Activated naive CD8-positive, alpha-beta T cell treated with anti-CD3 and anti-CD28 coated beads for 36 hours (primary cell): Measurements from ENCODE around the gene NOS1AP. TPM values are rescaled to one million over a fixed set of nuclear protein-coding genes. Genes with fewer than 3 reads are reported as not detected.
"Not testable (repeated sequence)": the region's sequence is repeated elsewhere in the genome, so short reads cannot be mapped to it uniquely, and the experiment has no call there.

Experiments used
- DNase-seq: peaks from one replicate; pipeline ENCODE4 v3.0.0; 2021
- H3K27ac Mint-ChIP-seq: one replicate; pipeline ENCODE4 v1.8.0; 2022; ENCODE audit warnings: mild to moderate bottlenecking, moderate library complexity, mixed read lengths
- H3K27me3 Mint-ChIP-seq: one replicate; pipeline ENCODE4 v1.8.0; 2022; ENCODE audit warnings: mild to moderate bottlenecking, mixed read lengths
- H3K36me3 Mint-ChIP-seq: one replicate; pipeline ENCODE4 v1.8.0; 2021; ENCODE audit warnings: mild to moderate bottlenecking, mixed read lengths
- H3K4me1 Mint-ChIP-seq: one replicate; pipeline ENCODE4 v1.8.0; 2021; ENCODE audit warnings: mixed read lengths
- H3K4me3 Mint-ChIP-seq: one replicate; pipeline ENCODE4 v1.8.0; 2022; ENCODE audit warnings: mild to moderate bottlenecking, moderate library complexity, mixed read lengths
- H3K9me3 Mint-ChIP-seq: one replicate; pipeline ENCODE4 v1.8.0; 2022; ENCODE audit warnings: mixed read lengths
- total RNA-seq, 2 experiments: library from RNA; stranded (reverse); gene quantifications; one replicate each; pipeline ENCODE4 v1.2.3, GENCODE V29; 2021

NOS1AP gene
- total RNA-seq, 2 experiments from 2014 or later: 0.14 to 0.21 TPM

- no peaks in the 10 kb centered on the region for H3K9me3 Mint-ChIP-seq
- H3K4me1 Mint-ChIP-seq: no peaks in the 10 kb centered on the region
- H3K27me3 Mint-ChIP-seq: peaks cover 33% of the 10 kb centered on the region
- no peak for DNase-seq
- H3K27ac Mint-ChIP-seq: no peak overlapping the region
- no peaks in the 10 kb centered on the region for H3K36me3 Mint-ChIP-seq
- H3K4me3 Mint-ChIP-seq: no peak overlapping the region
Measured at GRCh38 chr1:162398999-162399580, 329.6 kb downstream of the NOS1AP start.

- Mint-ChIP-seq H3K27ac (no peak overlapping the region), H3K36me3 (no peaks in the 10 kb centered on the region), H3K9me3 (no peaks in the 10 kb centered on the region), H3K27me3 (peaks cover 32% of the 10 kb centered on the region), H3K4me3 (no peak overlapping the region), H3K4me1 (no peaks in the 10 kb centered on the region)
- DNase-seq: no peak
Measured at GRCh38 chr1:162400790-162401355, 331.4 kb downstream of the NOS1AP start.

- H3K4me3 Mint-ChIP-seq: no peak overlapping the region
- no peak overlapping the region for H3K27ac Mint-ChIP-seq
- H3K9me3 Mint-ChIP-seq: no peaks in the 10 kb centered on the region
- DNase-seq: no peak
- H3K36me3 Mint-ChIP-seq: no peaks in the 10 kb centered on the region
- H3K4me1 Mint-ChIP-seq: no peaks in the 10 kb centered on the region
- H3K27me3 Mint-ChIP-seq: peaks cover 14% of the 10 kb centered on the region
Measured at GRCh38 chr1:162404550-162405160, 335.2 kb downstream of the NOS1AP start.

- H3K27ac Mint-ChIP-seq: no peak overlapping the region
- H3K4me1 Mint-ChIP-seq: no peaks in the 10 kb centered on the region
- H3K27me3 Mint-ChIP-seq: peaks cover 14% of the 10 kb centered on the region
- no peak for DNase-seq
- no peaks in the 10 kb centered on the region for H3K36me3 Mint-ChIP-seq
- no peaks in the 10 kb centered on the region for H3K9me3 Mint-ChIP-seq
- no peak overlapping the region for H3K4me3 Mint-ChIP-seq
Measured at GRCh38 chr1:162405800-162406199, 336.3 kb downstream of the NOS1AP start.

GRCh38 chr1:162406811-162407210, 337.3 kb downstream of the NOS1AP start:
- Mint-ChIP-seq H3K27me3 (peaks cover 17% of the 10 kb centered on the region), H3K9me3 (no peaks in the 10 kb centered on the region)

GRCh38 chr1:162407539-162407938, 338.0 kb downstream of the NOS1AP start:
- H3K27ac Mint-ChIP-seq: no peak overlapping the region
- H3K36me3 Mint-ChIP-seq: no peaks in the 10 kb centered on the region
- H3K9me3 Mint-ChIP-seq: no peaks in the 10 kb centered on the region
- no peaks in the 10 kb centered on the region for H3K4me1 Mint-ChIP-seq
- no peak for DNase-seq
- H3K4me3 Mint-ChIP-seq: no peak overlapping the region
- peaks cover 14% of the 10 kb centered on the region for H3K27me3 Mint-ChIP-seq

More at GRCh38 chr1:162406811-162407210, 337.3 kb downstream of the NOS1AP start:
- no peak overlapping the region for H3K27ac Mint-ChIP-seq
- no peak for DNase-seq
- no peaks in the 10 kb centered on the region for H3K4me1 Mint-ChIP-seq
- no peak overlapping the region for H3K4me3 Mint-ChIP-seq
- H3K36me3 Mint-ChIP-seq: no peaks in the 10 kb centered on the region

GRCh38 chr1:162412002-162412401, 342.5 kb downstream of the NOS1AP start, which contains the start of gene SH2D1B:
Gene SH2D1B (minus strand): TSS chr1:162412136. CDS start chr1:162412016, 120 bp downstream.
- H3K4me3 Mint-ChIP-seq: no peak within 1 kb of the TSS
- peaks cover 20% of the 10 kb centered on the region for H3K27me3 Mint-ChIP-seq
- H3K27ac Mint-ChIP-seq: no peak within 1 kb of the TSS
- no peaks in the 10 kb centered on the region for H3K9me3 Mint-ChIP-seq
- H3K36me3 Mint-ChIP-seq: no peaks in the 10 kb centered on the region
- H3K4me1 Mint-ChIP-seq: no peaks in the 10 kb centered on the region
- no peak for DNase-seq

GRCh38 chr1:162416215-162416614, 346.7 kb downstream of the NOS1AP start:
- no peaks in the 10 kb centered on the region for H3K4me1 Mint-ChIP-seq
- H3K27ac Mint-ChIP-seq: no peak overlapping the region
- no peak for DNase-seq
- no peaks in the 10 kb centered on the region for H3K9me3 Mint-ChIP-seq
- H3K36me3 Mint-ChIP-seq: no peaks in the 10 kb centered on the region
- H3K4me3 Mint-ChIP-seq: no peak overlapping the region
- H3K27me3 Mint-ChIP-seq: peaks cover 29% of the 10 kb centered on the region

- Mint-ChIP-seq H3K4me1 (no peaks in the 10 kb centered on the region), H3K27me3 (peaks cover 30% of the 10 kb centered on the region), H3K4me3 (no peak overlapping the region), H3K36me3 (no peaks in the 10 kb centered on the region), H3K9me3 (no peaks in the 10 kb centered on the region), H3K27ac (no peak overlapping the region)
- DNase-seq: no peak
Measured at GRCh38 chr1:162416909-162417308, 347.4 kb downstream of the NOS1AP start.

- Mint-ChIP-seq H3K27ac (no peak overlapping the region), H3K36me3 (no peaks in the 10 kb centered on the region), H3K9me3 (no peaks in the 10 kb centered on the region), H3K4me1 (no peaks in the 10 kb centered on the region), H3K4me3 (no peak overlapping the region), H3K27me3 (peaks cover 37% of the 10 kb centered on the region)
- DNase-seq: no peak
Measured at GRCh38 chr1:162417650-162418049, 348.2 kb downstream of the NOS1AP start.

GRCh38 chr1:162418584-162418983, 349.1 kb downstream of the NOS1AP start:
- H3K4me1 Mint-ChIP-seq, H3K9me3 Mint-ChIP-seq: not testable (repeated sequence)
- H3K27me3 Mint-ChIP-seq: peaks cover 38% of the 10 kb centered on the region

GRCh38 chr1:162419450-162419931, 350.0 kb downstream of the NOS1AP start:
- H3K27ac Mint-ChIP-seq, H3K36me3 Mint-ChIP-seq, H3K4me1 Mint-ChIP-seq, H3K4me3 Mint-ChIP-seq, DNase-seq, H3K9me3 Mint-ChIP-seq: not testable (repeated sequence)
- H3K27me3 Mint-ChIP-seq: peaks cover 42% of the 10 kb centered on the region

More at GRCh38 chr1:162418584-162418983, 349.1 kb downstream of the NOS1AP start:
- H3K36me3 Mint-ChIP-seq, H3K4me3 Mint-ChIP-seq, DNase-seq, H3K27ac Mint-ChIP-seq: not testable (repeated sequence)

Other genes with a start within 250 kb of the NOS1AP start
- under 1 TPM in 1 of 2 experiments, not detected in 1; 0.12 TPM for gene OLFML2B, start 45.8 kb upstream of the NOS1AP start, total RNA-seq